Forelimb muscle (tissue), 1 donor: Measurements from ENCODE around the gene TGFB1I1. TPM values are rescaled to one million over a fixed set of nuclear protein-coding genes. Genes with fewer than 3 reads are reported as not detected.
"Not testable (repeated sequence)": the region's sequence is repeated elsewhere in the genome, so short reads cannot be mapped to it uniquely, and the experiment has no call there.

Experiments
- DNase-seq: peaks from one replicate; pipeline ENCODE4 v3.0.0-alpha.2; 2013; ENCODE audit warnings: low read depth
- polyA plus RNA-seq: library from polyadenylated mRNA; unstranded; fragments of 120-200 nt; gene quantifications from one replicate; pipeline ENCODE4 v1.2.1, GENCODE V29; 2013; ENCODE audit not compliant: insufficient read length

The TGFB1I1 gene
- 105 TPM for polyA plus RNA-seq

GRCh38 chr16:31471875-31472708 lies at the start of gene TGFB1I1:
Gene TGFB1I1, plus strand, starts transcription at chr16:31472152. Its CDS starts 37 bp downstream, at chr16:31472189.
- no peak for DNase-seq

DNA sequence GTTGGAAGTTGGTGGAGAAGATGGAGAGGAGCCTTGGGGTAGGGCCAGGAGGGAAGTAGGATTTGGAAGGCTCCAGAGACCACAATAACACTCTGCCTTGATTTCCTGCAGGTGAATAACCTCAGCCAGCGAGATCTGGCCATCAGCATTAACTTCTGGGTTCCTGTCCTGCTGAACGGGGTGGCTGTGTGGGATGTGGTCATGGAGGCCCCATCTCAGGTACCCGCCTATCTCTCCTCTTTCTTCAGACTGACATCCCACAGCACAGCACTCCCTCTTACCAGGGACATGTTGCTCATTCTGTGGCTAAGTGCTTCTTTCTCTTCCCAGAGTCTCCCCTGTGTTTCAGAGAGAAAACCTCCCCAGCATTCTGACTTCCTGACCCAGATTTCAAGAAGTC lies 48.7 kb upstream of the TGFB1I1 start:
- no peak for DNase-seq

DNA sequence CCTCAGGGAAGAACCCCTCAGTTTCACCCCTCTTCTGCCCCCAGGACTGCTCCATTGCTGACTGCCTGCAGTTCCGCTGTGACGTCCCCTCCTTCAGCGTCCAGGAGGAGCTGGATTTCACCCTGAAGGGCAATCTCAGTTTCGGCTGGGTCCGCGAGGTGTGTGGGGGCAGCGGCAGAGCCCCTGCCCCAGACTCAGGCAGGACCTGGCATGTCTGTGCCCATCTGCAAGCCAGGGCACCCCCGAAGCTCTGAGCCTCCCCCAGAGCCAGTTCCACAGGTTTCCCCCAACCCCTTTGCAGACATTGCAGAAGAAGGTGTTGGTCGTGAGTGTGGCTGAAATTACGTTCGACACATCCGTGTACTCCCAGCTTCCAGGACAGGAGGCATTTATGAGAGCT lies 48.2 kb upstream of the TGFB1I1 start:
- no peak for DNase-seq

- DNase-seq, result peak; percentile 16
Measured at GRCh38 chr16:31427441-31428278, 44.3 kb upstream of the TGFB1I1 start.

GRCh38 chr16:31428279-31428597 lies 43.7 kb upstream of the TGFB1I1 start, which contains the start of gene COX6A2:
Gene COX6A2, minus strand, starts transcription at chr16:31428360. Its CDS starts 35 bp downstream, at chr16:31428325.
- DNase-seq, result no peak

DNA sequence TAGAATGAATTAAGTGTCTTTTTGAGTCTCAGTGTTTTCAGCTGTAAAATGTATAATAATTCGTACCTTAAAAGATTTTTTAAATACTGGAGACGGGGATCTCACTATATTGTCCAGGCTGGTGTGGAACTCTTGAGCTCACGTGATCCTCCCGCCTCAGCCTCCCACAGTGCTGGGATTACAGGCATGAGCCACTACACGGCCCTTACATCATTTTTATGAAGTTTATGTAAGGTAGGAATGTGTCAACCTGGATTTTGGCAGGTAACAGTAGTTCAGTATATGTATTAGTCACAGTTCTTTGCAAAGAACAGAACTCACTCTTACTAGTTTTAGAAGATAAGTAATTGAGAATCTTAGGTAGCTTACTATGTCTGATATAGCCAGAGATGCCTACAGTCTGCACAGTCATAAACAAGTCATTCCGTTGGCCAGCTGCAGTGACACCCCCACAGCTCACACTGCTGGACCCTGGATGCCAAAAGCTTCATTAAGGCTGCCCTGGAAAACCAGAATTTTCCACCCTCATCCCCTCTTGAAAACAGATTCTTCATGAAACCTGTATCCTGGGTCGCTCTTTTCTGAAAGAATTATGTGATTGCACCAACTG lies 43.2 kb upstream of the TGFB1I1 start:
- DNase-seq, result no peak

GRCh38 chr16:31429314-31429713 lies 42.6 kb upstream of the TGFB1I1 start:
- DNase-seq, result no peak

DNA sequence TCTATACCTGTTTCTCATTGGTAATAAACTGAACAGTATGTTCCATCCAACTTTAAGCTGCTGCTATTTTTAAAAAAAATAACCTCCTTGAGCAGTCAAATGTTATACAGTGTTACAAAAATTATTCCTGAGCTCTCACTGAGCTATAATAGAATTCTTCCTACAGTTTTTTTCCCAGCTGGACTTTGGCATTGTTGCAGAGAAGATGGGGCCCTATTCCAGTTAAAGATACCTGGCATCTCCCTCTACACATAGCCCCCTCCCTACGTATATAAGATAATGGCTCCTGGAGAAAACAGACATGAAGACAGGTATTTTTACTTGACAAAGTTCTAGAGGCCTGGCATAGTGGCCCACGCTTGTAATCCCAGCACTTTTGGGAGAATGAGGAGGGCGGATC lies 42.2 kb upstream of the TGFB1I1 start:
- no peak for DNase-seq

DNA sequence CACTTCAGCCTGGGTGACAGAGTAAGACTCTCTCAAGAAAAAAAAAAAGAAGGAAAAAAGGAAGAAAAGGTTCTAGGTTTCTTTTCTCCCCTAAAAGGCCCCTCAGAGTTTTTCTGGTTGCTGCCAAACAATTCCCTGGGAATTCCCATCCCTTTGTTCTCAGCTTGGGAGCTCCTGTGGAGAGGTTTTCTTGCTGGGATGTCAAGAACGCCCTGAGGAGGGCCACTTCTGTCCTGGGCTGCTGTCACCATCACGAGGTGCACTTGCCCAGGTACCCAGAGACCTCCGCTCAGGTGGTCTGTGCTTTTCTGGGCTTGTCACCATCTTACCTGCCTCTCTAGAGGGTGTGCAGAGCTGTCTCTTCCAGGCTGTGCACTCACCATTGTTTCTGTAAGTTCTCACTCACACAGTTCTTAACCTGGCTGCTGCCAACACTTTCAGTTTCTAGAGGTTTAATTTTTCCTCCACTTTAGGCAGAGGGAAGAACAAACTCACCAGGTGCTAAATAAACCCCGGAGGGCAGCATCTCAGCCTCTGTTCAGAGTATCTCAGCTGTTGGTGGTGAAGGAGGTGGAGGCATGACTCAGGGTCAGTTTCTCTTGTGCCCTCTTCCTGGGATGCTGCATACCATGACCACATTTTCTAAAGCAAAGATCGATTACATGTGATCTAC lies 41.4 kb upstream of the TGFB1I1 start:
- no peak for DNase-seq

GRCh38 chr16:31435341-31436220 lies 36.4 kb upstream of the TGFB1I1 start:
- DNase-seq, result no peak

GRCh38 chr16:31436221-31437045 lies 35.5 kb upstream of the TGFB1I1 start:
- DNase-seq, result no peak

DNA sequence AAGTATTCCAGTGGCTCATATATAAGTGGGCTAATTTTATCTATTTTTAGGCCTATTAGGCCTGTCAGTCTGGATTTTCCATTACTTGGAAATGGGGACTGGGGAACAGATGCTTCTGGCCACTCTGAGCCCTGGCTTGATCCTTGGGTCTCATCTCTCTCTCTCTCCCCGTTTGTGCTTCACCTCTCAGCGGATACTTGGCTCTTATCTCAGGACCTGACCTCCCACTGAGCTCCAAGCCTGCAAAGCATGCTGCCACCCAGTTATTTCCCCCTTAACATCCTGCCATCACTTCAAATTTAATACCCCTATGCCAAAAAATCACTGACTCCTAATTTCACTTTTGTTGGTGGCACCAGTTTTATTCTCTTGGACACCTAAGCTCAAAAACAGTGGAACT lies 33.5 kb upstream of the TGFB1I1 start:
- DNase-seq, result no peak

- not testable (repeated sequence) for DNase-seq
Measured at GRCh38 chr16:31439023-31439422, 32.9 kb upstream of the TGFB1I1 start.

DNA sequence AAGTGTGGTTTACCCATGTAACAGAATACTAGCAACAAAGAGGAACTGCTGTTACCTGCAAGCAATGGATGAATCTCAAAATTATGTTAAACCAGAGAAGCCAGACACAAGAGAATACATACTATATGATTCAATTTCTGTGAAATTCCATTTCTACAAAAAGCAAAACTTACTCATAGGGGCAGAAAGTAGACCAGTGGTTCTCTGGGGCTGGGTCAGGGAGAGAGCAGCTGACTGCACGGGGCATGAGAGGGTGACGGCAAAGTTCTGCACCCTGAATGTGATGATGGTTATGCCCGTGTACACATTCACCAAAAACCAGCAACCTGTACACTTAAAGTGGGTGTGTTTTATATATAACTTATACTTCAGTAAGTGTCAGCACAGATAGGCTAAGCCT lies 32.4 kb upstream of the TGFB1I1 start:
- DNase-seq, result no peak

DNA sequence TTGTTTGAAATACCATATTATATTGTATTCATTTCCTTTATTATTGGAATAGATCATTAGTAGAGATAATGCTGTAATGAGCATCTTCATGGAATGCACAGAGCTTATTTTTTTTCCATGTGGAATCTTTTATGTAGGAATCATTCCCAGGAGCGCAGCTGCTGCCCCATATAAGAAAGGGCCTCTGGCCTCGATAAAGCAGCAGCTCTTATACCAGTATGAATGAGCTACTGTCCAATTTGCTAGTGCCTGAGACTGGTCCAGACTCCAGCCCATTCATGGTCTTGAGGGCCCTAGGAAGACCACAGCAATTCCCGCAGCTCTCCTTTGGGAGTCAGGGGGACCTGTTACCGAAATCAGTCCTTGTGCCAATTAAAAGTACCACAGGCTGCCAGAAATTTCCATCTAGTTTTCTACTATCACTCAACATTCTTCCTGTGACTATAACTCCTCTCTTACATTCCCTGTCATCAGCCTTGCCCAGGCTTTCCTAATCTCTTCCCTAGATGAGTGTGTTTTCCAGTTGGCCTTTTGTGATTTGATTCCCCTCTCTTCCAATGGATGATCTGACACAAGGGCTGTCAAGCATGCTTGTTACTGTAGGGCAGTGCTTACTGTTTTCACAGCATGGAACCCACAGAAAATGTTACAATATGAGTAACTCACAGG lies 31.3 kb upstream of the TGFB1I1 start:
- no peak for DNase-seq

GRCh38 chr16:31441956-31442355 lies 30.0 kb upstream of the TGFB1I1 start:
- no peak for DNase-seq

GRCh38 chr16:31445931-31446330 lies 26.0 kb upstream of the TGFB1I1 start:
- DNase-seq, result not testable (repeated sequence)

GRCh38 chr16:31451201-31451600 lies 20.8 kb upstream of the TGFB1I1 start:
- no peak for DNase-seq

GRCh38 chr16:31451681-31452351 lies 20.1 kb upstream of the TGFB1I1 start:
- DNase-seq, result no peak
